Left cardiac atrium (tissue), 4 donors: Measurements from ENCODE around the gene WHRN. TPM values are rescaled to one million over a fixed set of nuclear protein-coding genes. Genes with fewer than 3 reads are reported as not detected.
A peak's percentile ranks its signal among the peaks of the same experiment; 100 is the strongest.

Experiments
- ATAC-seq, 2 donors: fragments of 200-7000 bp; cut with Tn5 transposase; one replicate each; pipeline ENCODE4 v1.9.1; 2020; ENCODE audit warnings: mild to moderate bottlenecking in 2 of 2, moderate library complexity in 2 of 2
- DNase-seq: peaks from one replicate; pipeline ENCODE4 v3.0.0-alpha.2; 2020
- intact Hi-C, 2 donors: fragments of 100-400 bp; cut with DNase I; formaldehyde crosslinking; loops; one replicate each; pipeline versions ENCODE4 v1.14.1 to v1.15.1; 2022 to 2023
- total RNA-seq, 2 donors: library from RNA; stranded (reverse); fragmentation: NEBNext Ultra II Directional; extraction: Animal tissue kit (Norgen Biotek cat#: 25700); gene quantifications; one replicate each; pipeline ENCODE4 v1.2.1, GENCODE V29; 2021
- donor health status: DM: no; HTN: yes; CAD: no.
- donor health status: DM: no; HTN: yes; CAD: no; lungs with severe emphysema.
- donor health status: DM: yes; HTN: yes; CAD: no.
- donor health status: Dilated cardiomyopathy.

Gene WHRN
- total RNA-seq, 2 donors from 2014 or later, result 7.0 to 7.8 TPM

DNA sequence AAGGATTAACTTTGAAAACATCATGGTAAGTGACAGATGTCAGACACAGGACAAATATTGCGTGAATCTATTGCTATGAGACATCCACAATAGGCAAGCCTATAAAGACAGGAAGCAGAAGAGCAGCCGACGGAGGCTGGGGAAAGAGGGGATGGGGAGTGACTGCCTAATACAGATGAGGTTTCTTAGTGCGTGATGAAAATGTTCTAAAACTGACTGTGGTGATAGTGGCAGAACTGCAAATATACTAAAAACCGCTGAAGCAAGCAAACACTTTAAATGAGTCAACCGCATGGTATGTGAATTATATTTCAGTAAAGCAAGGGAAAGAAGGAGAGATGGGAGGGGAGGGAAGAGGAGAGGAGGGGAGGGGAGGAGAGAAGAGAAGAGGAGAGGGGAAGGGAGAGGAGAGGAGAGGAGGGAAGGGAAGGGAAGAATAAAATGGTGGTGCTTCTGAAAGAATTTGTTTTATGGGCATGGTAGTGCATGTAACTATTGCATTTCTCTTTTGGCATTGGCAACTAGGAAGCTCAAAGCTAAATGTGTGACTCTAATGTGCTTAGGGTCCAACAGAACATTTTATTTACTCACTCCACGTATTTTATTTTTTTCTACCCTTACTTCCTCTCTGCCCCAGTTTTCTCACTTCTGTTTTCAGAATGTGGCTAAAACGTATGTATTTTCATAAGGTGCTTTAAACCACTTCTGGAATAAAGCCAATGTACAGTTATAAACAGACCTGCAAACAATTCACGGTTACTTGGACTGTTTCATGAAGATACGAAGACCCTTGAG is 138.7 kb downstream of the WHRN start:
- DNase-seq, result no peak
- peak; percentile 20 to 34 for ATAC-seq
- intact Hi-C loops, result no loop called here

DNA sequence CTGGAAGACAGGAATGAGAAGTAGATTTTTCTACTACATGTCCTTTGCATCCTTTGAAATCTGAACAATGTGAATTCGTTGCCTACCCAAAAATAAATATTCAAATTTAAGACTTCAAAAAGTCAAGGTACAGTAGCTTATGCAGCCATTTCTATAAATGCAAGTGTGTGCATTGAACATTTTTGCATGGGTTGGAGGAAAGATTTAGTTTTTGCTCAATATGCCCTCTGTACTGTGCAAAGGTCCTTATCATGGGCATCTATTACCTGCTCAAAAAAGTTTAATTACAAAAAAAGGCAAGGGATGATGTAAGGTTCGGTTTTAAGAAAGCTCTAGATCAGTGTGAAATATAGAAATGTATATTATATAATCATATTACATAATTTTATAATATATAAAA is 140.1 kb downstream of the WHRN start:
- intact Hi-C loops, result no loop called here
- no peak for DNase-seq
- ATAC-seq, result no peak

DNA sequence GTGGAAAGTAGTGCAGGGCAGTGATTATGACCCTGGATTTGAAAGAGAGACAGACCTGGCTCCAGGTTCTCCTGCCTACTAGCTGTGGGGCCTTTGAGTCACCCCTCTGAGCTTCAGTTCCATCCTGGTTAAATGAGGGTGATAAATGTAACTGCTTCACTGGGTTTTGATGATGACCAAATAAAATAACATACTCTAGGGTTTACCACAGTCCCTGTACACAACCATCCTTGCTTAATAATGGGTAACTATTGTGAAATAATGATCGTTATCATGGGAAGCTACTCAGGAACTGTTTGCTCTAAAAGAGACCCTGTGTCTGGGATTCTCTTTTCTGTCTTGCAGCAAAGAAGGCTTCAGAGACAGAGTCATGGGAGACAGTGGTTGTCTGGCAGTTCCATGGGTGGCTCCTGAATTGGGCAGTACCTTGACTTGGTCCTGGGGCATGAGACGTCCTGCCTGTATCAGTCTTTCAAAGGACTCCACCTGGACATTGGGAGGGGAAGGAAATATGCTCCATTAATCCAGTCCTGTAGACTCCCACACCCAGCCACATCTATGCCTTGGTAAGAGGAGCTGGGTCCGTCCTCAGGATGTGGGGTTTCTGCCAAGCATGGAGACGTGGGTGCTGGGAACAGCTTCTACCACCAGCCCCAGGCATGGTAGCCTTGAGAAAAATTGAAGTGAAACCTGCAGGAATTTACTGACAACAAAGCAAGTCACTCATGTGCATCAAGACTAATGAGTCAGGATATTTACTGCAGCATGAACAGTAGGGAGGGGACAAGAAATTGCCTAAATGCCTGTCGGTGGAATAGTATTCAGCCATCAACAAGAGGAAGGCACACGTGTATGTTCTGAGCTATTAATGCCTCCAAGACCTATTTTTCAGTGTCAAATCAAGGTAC is 140.9 kb downstream of the WHRN start:
- DNase-seq (no peak), ATAC-seq (peak; percentile 13 to 17)
- intact Hi-C loops, result no loop called here

DNA sequence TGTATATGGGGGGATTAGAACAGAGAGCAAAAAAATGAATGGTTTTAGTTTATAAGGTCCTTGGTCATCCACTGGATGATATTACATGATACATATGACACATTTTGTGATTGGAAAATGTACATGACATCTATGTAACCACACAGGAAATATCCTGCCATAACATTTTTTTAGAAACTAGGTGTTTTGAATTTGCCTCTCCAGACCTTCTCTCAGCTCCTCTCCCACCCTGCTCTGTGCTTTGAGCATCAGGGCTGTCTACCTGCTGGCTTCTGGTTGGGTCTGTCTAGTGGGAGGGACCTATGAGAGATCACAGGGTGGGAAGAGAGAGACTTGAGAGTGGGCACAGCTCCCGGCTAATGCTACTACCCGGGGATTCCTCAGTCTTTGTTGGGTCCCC is 141.8 kb downstream of the WHRN start:
- DNase-seq (no peak), ATAC-seq (no peak)
- intact Hi-C loops, result no loop called here

DNA sequence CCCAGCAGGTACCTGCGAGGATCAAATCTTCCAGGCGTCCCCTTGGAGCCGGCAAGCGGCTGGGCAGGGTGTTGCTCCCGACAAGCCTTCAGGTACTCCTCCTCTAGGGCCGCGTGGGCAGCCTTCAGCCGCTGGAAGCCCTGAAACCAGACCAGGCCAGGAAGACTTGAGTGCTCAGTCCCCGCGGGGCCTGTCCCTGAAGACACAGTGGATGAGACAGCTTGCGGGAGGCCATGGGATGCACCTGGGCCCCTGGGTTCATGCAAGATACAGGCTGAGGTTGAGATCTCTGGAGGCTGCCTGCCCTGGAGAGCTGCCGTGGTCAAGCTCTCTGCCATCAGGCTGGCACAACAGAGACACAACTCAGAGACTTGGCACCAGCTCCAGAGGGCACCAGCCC is 142.9 kb downstream of the WHRN start:
- intact Hi-C loops, result no loop called here
- DNase-seq (no peak), ATAC-seq (no peak)

DNA sequence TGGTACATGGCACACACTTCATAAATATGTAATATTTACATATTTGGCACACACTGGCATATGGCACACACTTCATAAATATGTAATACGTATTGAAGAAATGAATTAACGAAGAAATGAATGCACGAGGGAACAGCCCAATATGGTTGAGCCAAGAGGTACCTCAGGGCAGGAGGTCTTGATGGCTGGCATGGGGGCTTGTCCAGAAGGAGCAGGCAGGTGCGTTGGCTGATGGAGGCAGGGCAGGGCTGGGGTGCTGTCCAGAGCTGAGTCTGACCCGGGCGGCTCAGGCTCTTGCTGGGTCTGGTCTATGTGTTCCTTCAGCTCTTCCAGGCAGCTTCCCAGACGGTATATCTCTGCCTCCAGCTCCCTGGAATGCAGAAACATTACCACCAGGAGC is 143.7 kb downstream of the WHRN start:
- no peak for DNase-seq
- intact Hi-C loops, result no loop called here
- ATAC-seq, result no peak

DNA sequence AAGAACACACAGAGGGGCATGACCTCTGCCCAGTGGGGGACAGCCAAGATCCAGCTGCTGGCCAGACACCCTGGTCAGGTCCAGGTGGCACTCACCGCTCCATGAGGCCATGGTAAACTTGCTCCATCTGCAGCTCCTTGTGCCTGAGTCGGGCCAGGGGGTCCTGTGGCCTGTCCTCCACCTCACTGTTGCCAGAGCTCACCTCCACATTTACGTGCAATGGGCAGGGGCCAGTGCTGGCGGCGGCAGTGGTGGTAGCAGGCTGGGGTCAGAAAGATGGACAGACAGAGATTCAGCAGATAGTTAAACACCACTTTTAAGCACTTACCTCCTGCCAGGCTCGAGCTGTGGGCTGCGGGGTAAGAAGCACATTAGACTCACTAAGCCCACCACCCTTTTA is 145.5 kb downstream of the WHRN start:
- DNase-seq, result no peak
- intact Hi-C loops, result no loop called here

DNA sequence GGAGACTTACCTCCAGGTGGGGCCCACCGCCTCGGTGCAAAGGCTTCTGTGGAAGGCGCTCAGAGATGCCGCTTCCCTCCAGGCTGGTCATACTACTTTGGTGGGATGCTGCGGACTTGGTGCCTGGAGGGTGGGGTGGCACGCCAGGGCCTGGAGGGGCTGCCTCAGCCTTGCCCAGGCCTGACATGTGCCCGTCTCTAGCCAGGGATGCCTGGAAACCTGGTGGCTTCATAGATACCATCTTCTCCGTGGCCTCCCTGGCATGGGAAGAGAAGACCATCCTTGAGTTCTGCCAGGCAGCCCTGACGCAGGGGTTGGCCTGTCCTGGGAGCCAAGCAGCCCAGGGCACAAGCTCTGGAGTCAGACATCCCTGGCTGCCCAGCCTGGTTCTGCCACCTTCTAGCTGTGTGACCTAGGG is 147.4 kb downstream of the WHRN start:
- DNase-seq (no peak), ATAC-seq (no peak)
- intact Hi-C loops, result no loop called here

More for the DNA sequence above, 145.5 kb downstream of the WHRN start:
- no peak for ATAC-seq

DNA sequence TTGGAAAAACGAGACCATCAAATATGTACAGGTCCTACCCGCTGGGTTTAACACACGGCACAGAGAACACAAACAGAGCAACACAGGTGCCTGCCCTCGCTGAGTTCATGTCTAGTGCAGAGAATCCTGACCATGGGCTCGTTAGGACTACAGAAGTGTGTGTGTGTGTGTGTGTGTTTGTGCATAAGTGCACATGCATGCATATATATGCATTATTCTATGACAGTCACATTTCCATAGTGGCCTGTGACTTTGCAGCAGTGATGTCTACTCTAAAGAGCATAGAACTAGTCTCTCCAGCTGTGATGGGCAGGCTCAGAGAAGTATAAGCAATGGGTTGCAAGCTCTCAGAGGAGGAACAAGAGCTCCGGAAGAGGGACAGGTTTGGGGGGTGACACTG is 147.9 kb downstream of the WHRN start:
- intact Hi-C loops, result no loop called here
- no peak for ATAC-seq
- DNase-seq, result no peak

DNA sequence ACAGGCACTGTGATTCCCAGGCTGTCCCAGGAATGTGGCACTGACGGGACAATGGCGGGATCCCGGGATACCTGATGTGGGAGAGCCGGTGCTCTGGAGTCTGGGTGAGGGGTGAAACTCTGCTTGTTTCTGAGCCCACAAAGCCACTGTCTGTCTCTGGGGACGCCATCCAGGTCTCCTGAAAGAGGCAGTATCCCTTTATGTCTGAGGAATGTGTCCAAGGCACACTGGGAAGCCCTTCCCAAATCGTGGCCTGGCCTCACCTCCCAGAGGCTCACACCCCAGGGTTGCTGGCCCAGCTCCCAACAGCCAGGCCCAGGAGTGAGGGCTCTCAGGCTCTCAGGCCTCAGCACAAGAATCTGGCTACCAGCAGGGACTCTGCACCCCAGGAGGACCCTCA is 148.5 kb downstream of the WHRN start:
- peak in 1 of 2 donors; percentile 61 for ATAC-seq
- intact Hi-C loops, result no loop called here

DNA sequence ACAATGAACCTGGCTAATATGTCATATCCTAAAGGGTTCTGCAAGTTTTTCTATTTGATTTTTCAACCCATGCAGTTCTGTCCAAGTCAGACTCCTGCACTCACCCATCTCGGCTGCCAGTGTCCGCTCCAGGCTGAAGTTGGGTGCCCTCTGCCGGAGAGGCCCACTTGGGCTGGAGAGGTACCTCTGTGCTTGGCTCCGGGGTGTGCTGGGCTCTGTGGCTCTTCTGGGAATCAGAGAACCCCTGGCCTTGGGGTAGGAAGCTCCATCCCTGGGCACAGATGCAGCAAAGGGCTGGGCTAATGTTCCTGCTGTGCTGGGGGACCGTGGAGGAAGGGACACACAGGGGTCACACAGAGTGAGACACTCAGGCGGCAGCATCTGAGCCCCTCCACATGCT is 149.5 kb downstream of the WHRN start:
- no peak for ATAC-seq
- intact Hi-C loops, result no loop called here
- no peak for DNase-seq

More for the DNA sequence above, 148.5 kb downstream of the WHRN start:
- DNase-seq, result no peak

Other genes with a start within 250 kb of the WHRN start
- 1 to 10 TPM in 1 of 2 donors, under 1 TPM in 1; 0.71 to 4.8 TPM for gene ORM1, start 182.4 kb downstream of the WHRN start, total RNA-seq
- 1 to 10 TPM in 1 of 2 donors, not detected in 1; 1.6 TPM for gene ORM2, start 175.6 kb downstream of the WHRN start, total RNA-seq
- 10 to 100 TPM in 1 of 2 donors, 1 to 10 TPM in 1; 9.1 to 13.0 TPM for gene AKNA, start 117.5 kb downstream of the WHRN start, total RNA-seq
- gene ATP6V1G1, start 82.3 kb upstream of the WHRN start, total RNA-seq, result 10 to 100 TPM; 71.5 to 92.9 TPM
- 1 to 10 TPM; 5.6 to 6.6 TPM for gene TMEM268, start 105.8 kb upstream of the WHRN start, total RNA-seq
- gene TEX53, start 152.3 kb upstream of the WHRN start, total RNA-seq, result not detected
- not detected for gene TEX48, start 176.7 kb upstream of the WHRN start, total RNA-seq